SK-N-MC (cell line): ENCODE results near the gene TRAPPC6A.

Experiments used
- DNase-seq: peaks from one replicate; pipeline ENCODE4 v3.0.0-alpha.2; 2011; ENCODE audit warnings: low read depth, low spot score
- H3K27ac ChIP-seq: fragments of 200-600 bp; sonication (generic); 2 replicates; pipeline ENCODE4 v1.5.1; 2016; ENCODE audit warnings: mixed run types
- H3K36me3 ChIP-seq: fragments of 200-600 bp; sonication (generic); 2 replicates; pipeline ENCODE4 v1.6.1; 2017; ENCODE audit warnings: antibody characterized with exemption, low read length, mixed read lengths; ENCODE audit not compliant: insufficient read depth
- H3K4me3 ChIP-seq: fragments of 200-600 bp; sonication (generic); 2 replicates; pipeline ENCODE4 v1.5.1; 2016
- H3K9ac ChIP-seq: fragments of 200-600 bp; sonication (generic); 2 replicates; pipeline ENCODE4 v1.8.0; 2017; ENCODE audit warnings: mixed run types, mixed read lengths; ENCODE audit not compliant: insufficient read length
- H3K9me3 ChIP-seq: fragments of 200-600 bp; sonication (generic); 2 replicates; pipeline ENCODE4 v1.6.1; 2017; ENCODE audit warnings: low read depth, mild to moderate bottlenecking, antibody characterized with exemption, low read length, moderate library complexity, mixed read lengths
- EZH2 ChIP-seq: fragments of 200-600 bp; sonication (generic); IDR thresholded peaks from one replicate; pipeline ENCODE4 v1.6.1; 2017; ENCODE audit warnings: antibody characterized with exemption
- FOXP2 ChIP-seq: optimal IDR thresholded peaks from 2 replicates; pipeline ENCODE3; 2011; ENCODE audit warnings: mild to moderate bottlenecking, moderate library complexity; ENCODE audit not compliant: insufficient read depth; ENCODE audit errors: extremely low read length, control extremely low read depth
- POLR2AphosphoS5 ChIP-seq: IDR thresholded peaks from 2 replicates; pipeline ENCODE4 v1.6.1; 2012; ENCODE audit warnings: mild to moderate bottlenecking, low read depth, low read length, borderline replicate concordance

The TRAPPC6A gene

DNA sequence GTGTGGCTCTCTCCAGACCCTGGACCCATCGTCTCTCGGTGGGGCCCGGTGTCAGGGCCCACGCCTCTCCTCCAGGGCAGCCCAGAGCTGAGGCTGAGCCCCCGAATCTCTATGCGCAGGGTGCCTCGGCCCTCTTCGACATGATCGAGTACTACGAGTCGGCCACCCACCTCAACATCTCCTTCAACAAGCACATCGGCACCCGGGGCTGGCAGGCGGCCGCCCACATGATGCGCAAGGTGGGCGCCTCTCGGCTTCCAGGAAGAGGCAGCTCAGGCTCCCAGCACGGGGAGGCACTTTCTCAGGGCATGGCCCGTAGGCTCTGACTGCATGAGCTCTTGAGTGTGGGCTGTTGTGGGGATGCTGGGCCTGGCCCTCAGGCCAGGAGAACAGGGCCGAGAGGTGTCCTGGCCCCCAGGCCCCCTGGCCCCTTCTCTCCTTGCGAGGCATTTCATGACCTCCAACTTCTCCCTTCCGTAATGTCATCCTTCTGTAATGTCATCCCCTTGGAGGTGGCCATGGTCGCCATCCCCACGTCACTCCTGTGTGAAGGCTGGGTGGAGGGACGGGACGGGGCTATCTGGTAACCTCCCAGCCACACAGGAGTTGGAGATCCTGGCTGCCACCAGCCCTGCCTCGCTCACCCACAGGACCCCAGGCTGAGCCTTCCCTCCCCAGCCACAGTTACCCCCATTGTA lies 36.7 kb downstream of the TRAPPC6A start:
- no peaks in the 10 kb centered on the region for H3K9me3 ChIP-seq
- no peak for DNase-seq
- no peak overlapping the region for H3K9ac ChIP-seq
- no peaks in the 10 kb centered on the region; the same call in 1 of the 2 replicates for H3K36me3 ChIP-seq
- no peak for TF ChIP-seq POLR2AphosphoS5
- TF ChIP-seq FOXP2 = no peak
- TF ChIP-seq EZH2 = no peak
- no peak overlapping the region for H3K27ac ChIP-seq
- no peak overlapping the region for H3K4me3 ChIP-seq

DNA sequence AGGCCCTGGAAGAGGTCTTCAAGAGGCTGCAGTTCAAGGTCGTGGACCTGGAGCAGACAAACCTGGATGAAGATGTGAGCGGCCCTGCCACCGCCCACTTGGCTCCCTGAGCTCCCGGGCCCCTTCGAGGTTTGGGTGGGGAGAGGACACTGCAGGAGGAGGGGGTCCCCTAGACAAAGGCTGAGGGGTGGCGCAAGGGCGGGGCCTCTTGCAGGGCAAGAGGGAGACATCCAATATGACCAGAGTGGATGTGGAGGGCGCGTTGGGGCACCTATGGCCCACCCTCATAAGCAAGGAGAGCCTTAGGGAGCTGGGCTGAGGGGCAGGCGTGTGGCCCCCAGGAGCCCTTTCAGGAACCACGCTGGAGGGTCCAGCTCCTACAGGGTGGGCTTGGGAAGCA lies 37.5 kb downstream of the TRAPPC6A start:
- Histone ChIP-seq H3K36me3 (no peaks in the 10 kb centered on the region; the same call in 1 of the 2 replicates), H3K9ac (no peak overlapping the region), H3K4me3 (no peak overlapping the region), H3K9me3 (no peaks in the 10 kb centered on the region), H3K27ac (no peak overlapping the region)
- no peak for DNase-seq
- TF ChIP-seq POLR2AphosphoS5 (no peak), EZH2 (no peak), FOXP2 (no peak)

DNA sequence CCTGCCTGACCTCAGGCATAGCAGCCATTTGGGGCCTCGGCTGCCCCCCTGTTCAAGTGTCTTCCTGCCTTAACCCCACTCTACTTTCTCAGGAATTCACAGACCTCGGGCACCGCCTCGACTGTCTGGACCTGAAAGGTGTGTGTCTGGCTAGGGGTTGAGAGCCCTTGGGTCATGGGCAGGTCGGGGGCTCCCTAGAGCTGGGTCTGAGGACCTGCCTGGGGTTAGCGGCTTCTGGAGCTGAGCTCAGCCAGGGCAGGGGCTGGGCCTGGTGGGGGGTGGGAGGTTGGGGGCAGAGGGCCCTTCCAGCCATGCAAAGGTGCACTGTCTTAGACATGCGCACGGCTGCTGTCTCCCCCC lies 37.9 kb downstream of the TRAPPC6A start:
- TF ChIP-seq EZH2 (no peak), POLR2AphosphoS5 (no peak), FOXP2 (no peak)
- Histone ChIP-seq H3K36me3 (no peaks in the 10 kb centered on the region; the same call in 1 of the 2 replicates), H3K9ac (no peak overlapping the region), H3K4me3 (no peak overlapping the region), H3K9me3 (no peaks in the 10 kb centered on the region), H3K27ac (no peak overlapping the region)
- DNase-seq = no peak

DNA sequence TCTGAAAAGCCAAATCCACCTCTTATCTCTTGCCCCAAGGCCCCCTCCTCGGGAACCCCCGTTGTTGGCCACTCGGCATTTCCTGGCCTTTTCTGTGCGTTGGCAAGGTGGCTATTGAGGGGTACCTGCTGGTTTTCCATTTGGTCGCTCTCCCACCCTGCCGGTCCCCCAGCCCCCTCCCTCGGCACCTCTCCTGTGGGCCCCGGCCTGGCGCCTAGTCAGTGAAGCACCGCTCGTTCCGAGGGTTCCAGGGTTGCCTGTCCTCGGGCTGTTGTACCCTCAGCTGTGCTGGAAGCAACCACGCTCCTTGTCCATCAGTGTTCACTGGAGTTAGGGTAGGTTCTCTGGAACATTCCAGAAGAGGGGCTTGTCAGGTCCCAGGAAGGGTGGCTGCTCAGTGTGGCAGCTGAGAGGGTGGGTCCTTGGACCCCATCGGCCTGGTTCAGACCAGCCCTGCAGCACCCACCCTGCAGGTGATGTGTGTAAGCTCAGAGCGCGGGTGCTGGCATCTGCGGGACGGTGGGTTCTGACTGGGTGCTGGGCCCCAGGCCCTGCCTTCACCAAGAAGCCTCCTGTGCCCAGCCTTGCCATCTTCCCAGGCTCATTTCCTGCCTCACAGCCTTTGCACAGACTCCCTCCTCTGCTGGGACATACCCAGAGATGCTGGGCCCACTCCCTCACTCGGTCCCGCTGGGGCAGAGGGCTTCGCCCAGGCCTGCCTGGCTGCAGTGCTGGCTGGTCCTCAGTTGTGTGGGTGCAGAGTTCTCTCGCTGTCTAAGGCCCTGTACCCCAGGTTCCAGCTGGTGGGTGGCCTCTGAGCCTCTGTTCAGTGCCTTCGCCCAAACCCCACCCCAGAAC lies 38.5 kb downstream of the TRAPPC6A start:
- Histone ChIP-seq H3K27ac (no peak overlapping the region), H3K36me3 (no peaks in the 10 kb centered on the region; the same call in 1 of the 2 replicates), H3K4me3 (no peak overlapping the region), H3K9me3 (no peaks in the 10 kb centered on the region), H3K9ac (no peak overlapping the region)
- no peak for DNase-seq
- TF ChIP-seq FOXP2 = no peak

DNA sequence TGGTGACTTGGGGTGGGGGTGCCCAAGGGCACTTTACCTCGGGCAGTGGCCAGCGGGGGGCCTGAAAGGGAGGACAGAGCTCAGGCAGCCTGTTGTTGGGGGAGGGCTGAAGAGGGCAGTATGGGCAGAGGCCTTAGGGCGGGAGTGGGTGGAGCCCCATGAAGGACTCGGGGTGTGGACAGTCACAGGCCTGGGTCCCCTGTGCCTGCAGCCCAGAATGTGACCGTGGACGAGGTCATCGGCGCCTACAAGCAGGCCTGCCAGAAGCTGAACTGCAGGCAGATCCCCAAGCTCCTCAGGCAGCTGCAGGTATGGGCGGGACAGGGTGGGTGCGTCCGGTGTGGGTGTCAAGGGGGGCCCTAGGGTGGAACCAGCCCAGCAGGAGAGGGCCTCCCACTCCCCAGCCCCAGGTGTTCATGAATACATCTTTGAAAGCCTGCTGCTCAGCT lies 39.7 kb downstream of the TRAPPC6A start:
- Histone ChIP-seq H3K4me3 (no peak overlapping the region), H3K36me3 (no peaks in the 10 kb centered on the region; the same call in 1 of the 2 replicates), H3K9me3 (no peaks in the 10 kb centered on the region), H3K9ac (no peak overlapping the region), H3K27ac (no peak overlapping the region)
- TF ChIP-seq POLR2AphosphoS5 (no peak), FOXP2 (no peak), EZH2 (no peak)
- DNase-seq = no peak

DNA sequence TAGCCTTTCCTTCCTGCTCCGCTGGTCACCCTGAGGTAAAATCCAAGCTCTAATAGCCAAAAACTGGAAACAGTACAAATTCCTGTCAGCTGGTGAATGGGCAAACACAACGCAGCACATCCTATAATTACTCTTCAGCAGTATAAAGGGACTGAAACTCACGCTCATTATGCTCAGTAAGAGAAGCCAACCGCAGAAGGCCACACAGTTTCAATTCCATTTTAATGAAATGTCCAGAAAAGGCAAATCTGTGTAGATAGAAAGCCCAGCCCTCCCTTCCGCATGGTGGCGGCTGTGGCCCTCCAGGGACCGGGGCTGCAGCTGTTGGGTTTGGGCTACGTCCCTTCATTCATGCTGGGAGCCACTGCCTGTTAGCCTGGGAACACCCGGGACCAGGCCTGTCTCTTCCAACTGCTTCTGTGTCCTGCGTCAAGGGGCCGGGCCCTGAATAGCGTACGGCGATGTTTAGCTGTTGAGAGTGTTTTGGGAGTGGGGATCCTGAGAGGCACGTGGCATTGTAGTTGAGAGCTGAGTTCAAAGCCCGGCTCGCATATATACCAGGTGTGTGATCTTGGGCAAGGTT lies 40.8 kb downstream of the TRAPPC6A start:
- DNase-seq = no peak
- H3K36me3 ChIP-seq = no peaks in the 10 kb centered on the region; the same call in 1 of the 2 replicates
- H3K4me3 ChIP-seq = no peak overlapping the region
- no peak overlapping the region for H3K9ac ChIP-seq
- TF ChIP-seq POLR2AphosphoS5 (no peak), EZH2 (no peak), FOXP2 (no peak)
- no peaks in the 10 kb centered on the region for H3K9me3 ChIP-seq
- no peak overlapping the region for H3K27ac ChIP-seq

DNA sequence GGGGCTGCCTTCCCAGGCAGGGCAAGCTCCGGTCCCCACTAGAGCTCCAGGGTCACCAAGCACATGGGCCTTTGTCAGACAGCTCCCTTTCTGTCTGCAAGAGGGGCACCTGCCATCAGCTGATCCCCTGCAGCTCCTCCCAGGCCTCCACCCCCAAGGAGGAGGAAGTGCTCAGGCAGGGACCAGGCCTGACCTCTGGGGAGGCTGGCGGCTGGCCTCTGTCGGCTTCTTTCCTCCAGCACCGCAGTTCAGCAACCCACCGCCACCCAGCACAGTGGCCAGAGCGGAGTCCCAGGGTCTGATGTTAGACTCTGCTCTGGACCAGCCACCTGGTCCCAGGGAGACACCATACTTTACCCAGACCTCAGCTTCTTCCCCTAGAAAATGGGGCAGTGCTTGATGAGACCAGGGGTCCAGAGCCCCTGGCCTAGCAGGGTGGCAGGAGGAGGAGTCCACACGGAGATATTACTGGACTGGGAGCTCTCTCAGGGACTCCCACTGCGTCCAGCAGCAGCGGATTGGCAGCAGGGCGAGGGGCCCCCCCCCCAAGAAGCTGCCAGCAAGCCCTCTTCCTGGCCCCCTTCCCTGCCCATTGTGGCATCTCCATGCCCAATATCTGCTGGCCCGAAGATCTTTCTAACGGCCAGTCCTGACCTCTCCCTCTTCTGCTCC lies 41.4 kb downstream of the TRAPPC6A start:
- no peak for TF ChIP-seq FOXP2
- TF ChIP-seq POLR2AphosphoS5 = no peak
- no peak for TF ChIP-seq EZH2
- no peak overlapping the region for H3K27ac ChIP-seq
- H3K9me3 ChIP-seq = no peaks in the 10 kb centered on the region
- no peaks in the 10 kb centered on the region for H3K36me3 ChIP-seq
- DNase-seq = no peak
- H3K9ac ChIP-seq = no peak overlapping the region
- no peak overlapping the region for H3K4me3 ChIP-seq

DNA sequence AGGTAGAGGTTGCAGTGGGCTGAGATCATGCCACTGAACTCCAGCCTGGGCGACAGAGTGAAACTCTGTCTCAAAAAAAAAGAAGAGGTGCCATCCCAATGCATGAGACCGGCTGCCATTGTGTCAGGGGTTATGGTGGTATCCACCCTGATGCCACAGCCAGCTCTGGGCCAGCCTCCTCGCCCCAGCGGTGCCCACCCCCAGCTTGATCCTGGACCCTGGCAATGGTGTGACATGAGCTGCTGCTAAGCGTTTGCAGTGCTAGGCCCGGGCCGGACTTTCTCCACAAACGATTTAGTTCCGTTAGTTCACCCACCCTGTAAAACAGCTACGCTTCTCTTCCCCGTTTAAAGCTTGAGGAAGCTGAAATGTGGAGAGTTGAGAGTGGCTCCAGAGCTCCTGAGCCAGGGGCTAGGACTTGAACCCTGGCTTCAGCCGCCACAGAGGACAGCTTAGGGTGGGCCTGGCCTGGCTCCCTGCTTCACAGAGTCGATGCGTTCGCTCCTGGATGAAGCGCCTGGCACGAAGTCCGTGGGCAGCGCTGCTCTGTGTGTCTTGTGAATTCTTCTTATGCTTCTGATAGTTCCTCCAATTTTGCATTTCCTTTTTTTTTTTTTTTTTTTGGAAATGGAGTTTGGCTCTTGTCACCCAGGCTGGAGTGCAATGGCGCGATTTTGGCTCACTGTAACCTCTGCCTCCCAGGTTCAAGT lies 42.7 kb downstream of the TRAPPC6A start:
- no peak overlapping the region for H3K27ac ChIP-seq
- H3K9ac ChIP-seq = no peak overlapping the region

More for the DNA sequence above, 42.7 kb downstream of the TRAPPC6A start:
- Histone ChIP-seq H3K36me3 (no peaks in the 10 kb centered on the region), H3K4me3 (no peak overlapping the region), H3K9me3 (no peaks in the 10 kb centered on the region)
- TF ChIP-seq EZH2 = no peak
- TF ChIP-seq POLR2AphosphoS5 = no peak
- TF ChIP-seq FOXP2 = no peak
- DNase-seq = no peak
